GM13977 (cell line): ENCODE results near the gene SYNE4.
"Not testable (repeated sequence)": the region's sequence is repeated elsewhere in the genome, so short reads cannot be mapped to it uniquely, and the experiment has no call there.

Experiments used
- DNase-seq: peaks from one replicate; pipeline ENCODE4 v3.0.0; 2012; ENCODE audit warnings: low spot score
- CTCF ChIP-seq: IDR thresholded peaks from 2 replicates; pipeline ENCODE4 v1.5.1; 2012; ENCODE audit warnings: mild to moderate bottlenecking, control low read depth; ENCODE audit not compliant: insufficient read depth; ENCODE audit errors: extremely low read depth, missing control alignments
- in situ Hi-C: fragments of 300-500 bp; cut with MboI; formaldehyde crosslinking; loops from one replicate; pipeline ENCODE4 v1.12.0; 2022; ENCODE audit warnings: low sequenced_read_pairs, low pct_unique_long_range_greater_than_20kb, mixed read lengths, inconsistent platforms; ENCODE audit not compliant: unreplicated experiment

Gene SYNE4

GRCh38 chr19:35988824-35989223 lies 19.8 kb downstream of the SYNE4 start:
- in situ Hi-C loops: no loop called here
- DNase-seq: no peak
- no peak for TF ChIP-seq CTCF

- DNase-seq: no peak
- TF ChIP-seq CTCF: peak; percentile 21
- in situ Hi-C loops: no loop called here
Observed at GRCh38 chr19:35987571-35987896, 21.1 kb downstream of the SYNE4 start.

GRCh38 chr19:35986664-35987570 lies 21.7 kb downstream of the SYNE4 start:
- TF ChIP-seq CTCF: no peak
- in situ Hi-C loops: no loop called here
- peak; percentile 57 for DNase-seq

DNA sequence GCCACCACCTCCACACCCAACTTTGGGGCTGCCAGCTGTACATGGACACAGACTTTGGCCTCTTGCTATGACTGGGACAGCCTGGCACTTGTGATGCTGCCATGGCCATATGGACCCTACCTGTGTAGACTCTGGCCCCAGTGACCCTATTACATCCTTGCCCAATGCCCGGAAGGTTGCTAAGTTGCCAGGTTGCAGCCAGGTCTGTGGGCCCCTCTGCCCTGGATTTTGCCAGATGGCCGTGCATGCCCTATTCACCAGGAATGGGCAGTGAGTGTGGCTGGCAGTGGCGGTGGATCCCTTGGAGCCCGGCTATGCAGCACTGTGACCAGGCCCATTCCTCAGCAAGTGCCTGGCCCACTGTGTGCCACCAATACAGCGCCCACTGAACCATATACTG lies 22.5 kb downstream of the SYNE4 start:
- in situ Hi-C loops: no loop called here
- DNase-seq: no peak
- no peak for TF ChIP-seq CTCF

- no peak for DNase-seq
- in situ Hi-C loops: no loop called here
- TF ChIP-seq CTCF: no peak
Observed at GRCh38 chr19:35983177-35983576, 25.4 kb downstream of the SYNE4 start.

- in situ Hi-C loops, DNase-seq: not testable (repeated sequence)
Observed at GRCh38 chr19:35980997-35981396, 27.6 kb downstream of the SYNE4 start.

- in situ Hi-C loops: no loop called here
- no peak for TF ChIP-seq CTCF
Observed at GRCh38 chr19:35978832-35979365, 29.7 kb downstream of the SYNE4 start.

More at GRCh38 chr19:35978832-35979365, 29.7 kb downstream of the SYNE4 start:
- DNase-seq: no peak
